Measurements from ENCODE around the gene GRAMD2B.

The GRAMD2B gene

GRCh38 chr5:126535856-126536545 lies 112.8 kb downstream of the GRAMD2B start:
- no peak for DNase-seq

- no peak for DNase-seq
These were observed 113.7 kb downstream of the GRAMD2B start for GRCh38 chr5:126536874-126537273.

- DNase-seq: no peak
These were observed 115.4 kb downstream of the GRAMD2B start for GRCh38 chr5:126538579-126538978.

- no peak for DNase-seq
These were observed 117.4 kb downstream of the GRAMD2B start for GRCh38 chr5:126540631-126541030.

- no peak for DNase-seq
These were observed 119.2 kb downstream of the GRAMD2B start for GRCh38 chr5:126542441-126542840.

GRCh38 chr5:126543009-126543408 lies 119.8 kb downstream of the GRAMD2B start:
- DNase-seq: no peak

- no peak for DNase-seq
These were observed 120.5 kb downstream of the GRAMD2B start for GRCh38 chr5:126543660-126544059.
